ENCODE results near the gene MCF2L. TPM values are rescaled to one million over a fixed set of nuclear protein-coding genes. Genes with fewer than 3 reads are reported as not detected.

Gene MCF2L
- total and polyA plus RNA-seq, 2 experiments from 2014 or later = 4.8 to 25.6 TPM

DNA sequence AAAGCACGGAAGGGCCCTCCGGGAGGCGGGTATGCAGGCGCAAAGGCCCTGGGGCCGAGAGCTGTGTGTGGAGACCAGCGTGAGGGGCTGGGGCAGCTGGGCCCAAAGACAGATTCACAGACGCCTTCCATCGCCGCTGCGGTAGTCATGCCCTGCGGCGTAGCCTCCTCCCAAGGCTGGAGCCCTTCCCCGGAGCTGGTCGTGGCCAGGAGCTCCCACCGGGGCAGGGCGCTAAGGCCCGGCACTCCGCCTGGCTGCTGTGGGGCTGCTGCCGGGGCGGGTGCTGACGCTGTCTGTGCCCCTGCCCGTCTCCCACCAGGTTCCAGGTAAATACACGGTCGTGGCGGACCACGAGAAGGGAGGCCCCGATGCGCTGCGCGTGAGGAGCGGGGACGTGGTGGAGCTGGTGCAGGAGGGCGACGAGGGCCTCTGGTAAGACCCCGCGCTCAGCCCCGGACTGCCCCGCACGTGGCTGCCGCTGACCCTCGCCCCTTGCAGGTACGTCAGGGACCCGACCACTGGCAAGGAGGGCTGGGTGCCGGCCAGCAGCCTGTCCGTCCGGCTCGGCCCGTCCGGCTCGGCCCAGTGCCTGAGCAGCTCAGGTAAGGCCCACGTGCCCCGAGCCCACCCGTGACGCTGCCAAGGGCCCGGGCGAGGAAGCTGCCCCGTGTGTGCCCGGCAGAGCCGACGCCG lies 127.2 kb downstream of the MCF2L start:
- Histone ChIP-seq H3K27ac (ENCODE audit: low read depth) (no peak overlapping the region), H3K36me3 (ENCODE audit: insufficient read depth) (no peaks in the 10 kb centered on the region), H3K4me1 (ENCODE audit: insufficient read depth) (no peaks in the 10 kb centered on the region), H3K27me3 (ENCODE audit: insufficient read depth) (no peaks in the 10 kb centered on the region), H3K79me2 (replicated peaks; ENCODE audit: insufficient read depth) (no peaks in the 10 kb centered on the region), H3K9me2 (ENCODE audit: insufficient read depth) (no peaks in the 10 kb centered on the region), H2AFZ (no peak overlapping the region), H3K4me3 (no peak overlapping the region), H4K20me1 (replicated peaks; ENCODE audit: insufficient read depth) (no peaks in the 10 kb centered on the region), H3K4me2 (no peak overlapping the region), H3F3A (replicated peaks; ENCODE audit: low read depth) (no peaks in the 10 kb centered on the region)
- peaks cover 9% of the 10 kb centered on the region for H3K27me3 Mint-ChIP-seq (ENCODE audit: insufficient read depth, low read depth, poor library complexity)
- no peak for DNase-seq (ENCODE audit: low spot score)
- no peak overlapping the region for H3K4me3 Mint-ChIP-seq
- no peaks in the 10 kb centered on the region for H3K9me3 Mint-ChIP-seq
- peak; percentile 18 for ATAC-seq
- no peak for TF ChIP-seq EZH2phosphoT487 (IDR thresholded peaks at IDR 0.05; ENCODE audit: unreplicated experiment)
- no peak overlapping the region for H3K27ac Mint-ChIP-seq
- no peaks in the 10 kb centered on the region for H3K36me3 Mint-ChIP-seq (ENCODE audit: low read depth)
- H3K4me1 Mint-ChIP-seq = peaks cover 10% of the 10 kb centered on the region; the same call in 2 of the 3 replicates

- peaks cover 12% of the 10 kb centered on the region for H3K27me3 Mint-ChIP-seq (ENCODE audit: insufficient read depth, low read depth, poor library complexity)
- peak; percentile 23 for ATAC-seq
- DNase-seq (ENCODE audit: low spot score) = peak; percentile 40
- no peak for TF ChIP-seq ZNF114 (CRISPR knock-in tag; IDR thresholded peaks at IDR 0.05)
- TF ChIP-seq, protein P1, sequence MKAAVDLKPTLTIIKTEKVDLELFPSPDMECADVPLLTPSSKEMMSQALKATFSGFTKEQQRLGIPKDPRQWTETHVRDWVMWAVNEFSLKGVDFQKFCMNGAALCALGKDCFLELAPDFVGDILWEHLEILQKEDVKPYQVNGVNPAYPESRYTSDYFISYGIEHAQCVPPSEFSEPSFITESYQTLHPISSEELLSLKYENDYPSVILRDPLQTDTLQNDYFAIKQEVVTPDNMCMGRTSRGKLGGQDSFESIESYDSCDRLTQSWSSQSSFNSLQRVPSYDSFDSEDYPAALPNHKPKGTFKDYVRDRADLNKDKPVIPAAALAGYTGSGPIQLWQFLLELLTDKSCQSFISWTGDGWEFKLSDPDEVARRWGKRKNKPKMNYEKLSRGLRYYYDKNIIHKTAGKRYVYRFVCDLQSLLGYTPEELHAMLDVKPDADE (IDR thresholded peaks at IDR 0.05) = no peak
- TF ChIP-seq ZNF331 (CRISPR knock-in tag; IDR thresholded peaks at IDR 0.05; ENCODE audit: low read depth) = no peak
- TF ChIP-seq POLR2AphosphoS5 (IDR thresholded peaks at IDR 0.05; ENCODE audit: low read depth) = no peak
- TF ChIP-seq, protein P2, sequence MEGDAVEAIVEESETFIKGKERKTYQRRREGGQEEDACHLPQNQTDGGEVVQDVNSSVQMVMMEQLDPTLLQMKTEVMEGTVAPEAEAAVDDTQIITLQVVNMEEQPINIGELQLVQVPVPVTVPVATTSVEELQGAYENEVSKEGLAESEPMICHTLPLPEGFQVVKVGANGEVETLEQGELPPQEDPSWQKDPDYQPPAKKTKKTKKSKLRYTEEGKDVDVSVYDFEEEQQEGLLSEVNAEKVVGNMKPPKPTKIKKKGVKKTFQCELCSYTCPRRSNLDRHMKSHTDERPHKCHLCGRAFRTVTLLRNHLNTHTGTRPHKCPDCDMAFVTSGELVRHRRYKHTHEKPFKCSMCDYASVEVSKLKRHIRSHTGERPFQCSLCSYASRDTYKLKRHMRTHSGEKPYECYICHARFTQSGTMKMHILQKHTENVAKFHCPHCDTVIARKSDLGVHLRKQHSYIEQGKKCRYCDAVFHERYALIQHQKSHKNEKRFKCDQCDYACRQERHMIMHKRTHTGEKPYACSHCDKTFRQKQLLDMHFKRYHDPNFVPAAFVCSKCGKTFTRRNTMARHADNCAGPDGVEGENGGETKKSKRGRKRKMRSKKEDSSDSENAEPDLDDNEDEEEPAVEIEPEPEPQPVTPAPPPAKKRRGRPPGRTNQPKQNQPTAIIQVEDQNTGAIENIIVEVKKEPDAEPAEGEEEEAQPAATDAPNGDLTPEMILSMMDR (conservative IDR thresholded peaks at IDR 0.05; ENCODE audit: low read depth in 2 of 2) = no peak
- TF ChIP-seq NANOG (IDR thresholded peaks at IDR 0.05; ENCODE audit: borderline replicate concordance) = no peak
- no peak for TF ChIP-seq CREB1 (CRISPR knock-in tag; IDR thresholded peaks at IDR 0.05; ENCODE audit: low read depth)
- TF ChIP-seq EZH2phosphoT487 (IDR thresholded peaks at IDR 0.05; ENCODE audit: unreplicated experiment) = no peak
- no peak for TF ChIP-seq JUNB (IDR thresholded peaks at IDR 0.05; ENCODE audit: unreplicated experiment)
- TF ChIP-seq EZH2 (IDR thresholded peaks at IDR 0.05; ENCODE audit: low read depth, unreplicated experiment) = no peak
- no peak for TF ChIP-seq STAT1 (IDR thresholded peaks at IDR 0.05; ENCODE audit: unreplicated experiment)
- TF ChIP-seq, protein P3, sequence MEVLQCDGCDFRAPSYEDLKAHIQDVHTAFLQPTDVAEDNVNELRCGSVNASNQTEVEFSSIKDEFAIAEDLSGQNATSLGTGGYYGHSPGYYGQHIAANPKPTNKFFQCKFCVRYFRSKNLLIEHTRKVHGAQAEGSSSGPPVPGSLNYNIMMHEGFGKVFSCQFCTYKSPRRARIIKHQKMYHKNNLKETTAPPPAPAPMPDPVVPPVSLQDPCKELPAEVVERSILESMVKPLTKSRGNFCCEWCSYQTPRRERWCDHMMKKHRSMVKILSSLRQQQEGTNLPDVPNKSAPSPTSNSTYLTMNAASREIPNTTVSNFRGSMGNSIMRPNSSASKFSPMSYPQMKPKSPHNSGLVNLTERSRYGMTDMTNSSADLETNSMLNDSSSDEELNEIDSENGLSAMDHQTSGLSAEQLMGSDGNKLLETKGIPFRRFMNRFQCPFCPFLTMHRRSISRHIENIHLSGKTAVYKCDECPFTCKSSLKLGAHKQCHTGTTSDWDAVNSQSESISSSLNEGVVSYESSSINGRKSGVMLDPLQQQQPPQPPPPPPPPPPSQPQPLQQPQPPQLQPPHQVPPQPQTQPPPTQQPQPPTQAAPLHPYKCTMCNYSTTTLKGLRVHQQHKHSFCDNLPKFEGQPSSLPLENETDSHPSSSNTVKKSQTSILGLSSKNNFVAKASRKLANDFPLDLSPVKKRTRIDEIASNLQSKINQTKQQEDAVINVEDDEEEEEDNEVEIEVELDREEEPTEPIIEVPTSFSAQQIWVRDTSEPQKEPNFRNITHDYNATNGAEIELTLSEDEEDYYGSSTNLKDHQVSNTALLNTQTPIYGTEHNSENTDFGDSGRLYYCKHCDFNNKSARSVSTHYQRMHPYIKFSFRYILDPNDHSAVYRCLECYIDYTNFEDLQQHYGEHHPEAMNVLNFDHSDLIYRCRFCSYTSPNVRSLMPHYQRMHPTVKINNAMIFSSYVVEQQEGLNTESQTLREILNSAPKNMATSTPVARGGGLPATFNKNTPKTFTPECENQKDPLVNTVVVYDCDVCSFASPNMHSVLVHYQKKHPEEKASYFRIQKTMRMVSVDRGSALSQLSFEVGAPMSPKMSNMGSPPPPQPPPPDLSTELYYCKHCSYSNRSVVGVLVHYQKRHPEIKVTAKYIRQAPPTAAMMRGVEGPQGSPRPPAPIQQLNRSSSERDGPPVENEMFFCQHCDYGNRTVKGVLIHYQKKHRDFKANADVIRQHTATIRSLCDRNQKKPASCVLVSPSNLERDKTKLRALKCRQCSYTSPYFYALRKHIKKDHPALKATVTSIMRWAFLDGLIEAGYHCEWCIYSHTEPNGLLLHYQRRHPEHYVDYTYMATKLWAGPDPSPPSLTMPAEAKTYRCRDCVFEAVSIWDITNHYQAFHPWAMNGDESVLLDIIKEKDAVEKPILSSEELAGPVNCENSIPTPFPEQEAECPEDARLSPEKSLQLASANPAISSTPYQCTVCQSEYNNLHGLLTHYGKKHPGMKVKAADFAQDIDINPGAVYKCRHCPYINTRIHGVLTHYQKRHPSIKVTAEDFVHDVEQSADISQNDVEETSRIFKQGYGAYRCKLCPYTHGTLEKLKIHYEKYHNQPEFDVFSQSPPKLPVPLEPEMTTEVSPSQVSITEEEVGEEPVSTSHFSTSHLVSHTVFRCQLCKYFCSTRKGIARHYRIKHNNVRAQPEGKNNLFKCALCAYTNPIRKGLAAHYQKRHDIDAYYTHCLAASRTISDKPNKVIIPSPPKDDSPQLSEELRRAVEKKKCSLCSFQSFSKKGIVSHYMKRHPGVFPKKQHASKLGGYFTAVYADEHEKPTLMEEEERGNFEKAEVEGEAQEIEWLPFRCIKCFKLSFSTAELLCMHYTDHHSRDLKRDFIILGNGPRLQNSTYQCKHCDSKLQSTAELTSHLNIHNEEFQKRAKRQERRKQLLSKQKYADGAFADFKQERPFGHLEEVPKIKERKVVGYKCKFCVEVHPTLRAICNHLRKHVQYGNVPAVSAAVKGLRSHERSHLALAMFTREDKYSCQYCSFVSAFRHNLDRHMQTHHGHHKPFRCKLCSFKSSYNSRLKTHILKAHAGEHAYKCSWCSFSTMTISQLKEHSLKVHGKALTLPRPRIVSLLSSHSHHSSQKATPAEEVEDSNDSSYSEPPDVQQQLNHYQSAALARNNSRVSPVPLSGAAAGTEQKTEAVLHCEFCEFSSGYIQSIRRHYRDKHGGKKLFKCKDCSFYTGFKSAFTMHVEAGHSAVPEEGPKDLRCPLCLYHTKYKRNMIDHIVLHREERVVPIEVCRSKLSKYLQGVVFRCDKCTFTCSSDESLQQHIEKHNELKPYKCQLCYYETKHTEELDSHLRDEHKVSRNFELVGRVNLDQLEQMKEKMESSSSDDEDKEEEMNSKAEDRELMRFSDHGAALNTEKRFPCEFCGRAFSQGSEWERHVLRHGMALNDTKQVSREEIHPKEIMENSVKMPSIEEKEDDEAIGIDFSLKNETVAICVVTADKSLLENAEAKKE (CRISPR knock-in tag; IDR thresholded peaks at IDR 0.05) = no peak
These were observed 127.8 kb downstream of the MCF2L start for GRCh38 chr13:113096745-113097305.

More at GRCh38 chr13:113096745-113097305, 127.8 kb downstream of the MCF2L start:
- Mint-ChIP-seq H3K36me3 (ENCODE audit: low read depth) (no peaks in the 10 kb centered on the region), H3K27ac (no peak overlapping the region), H3K4me3 (no peak overlapping the region), H3K9me3 (no peaks in the 10 kb centered on the region), H3K4me1 (peaks cover 10% of the 10 kb centered on the region; the same call in 2 of the 3 replicates)
- Histone ChIP-seq H3K79me2 (replicated peaks; ENCODE audit: insufficient read depth) (no peaks in the 10 kb centered on the region), H3F3A (replicated peaks; ENCODE audit: low read depth) (no peaks in the 10 kb centered on the region), H3K4me3 (no peak overlapping the region), H3K4me1 (ENCODE audit: insufficient read depth) (no peaks in the 10 kb centered on the region), H2AFZ (no peak overlapping the region), H3K27ac (ENCODE audit: low read depth) (no peak overlapping the region), H4K20me1 (replicated peaks; ENCODE audit: insufficient read depth) (no peaks in the 10 kb centered on the region), H3K4me2 (no peak overlapping the region), H3K27me3 (ENCODE audit: insufficient read depth) (no peaks in the 10 kb centered on the region), H3K36me3 (ENCODE audit: insufficient read depth) (no peaks in the 10 kb centered on the region), H3K9me2 (ENCODE audit: insufficient read depth) (no peaks in the 10 kb centered on the region)
